HUES64 (cell line): ENCODE results near the gene NBL1. TPM values are rescaled to one million over a fixed set of nuclear protein-coding genes. Genes with fewer than 3 reads are reported as not detected.

ENCODE experiments used
- H3K27ac ChIP-seq: 2 replicates; pipeline ENCODE4 v1.7.0; 2013; ENCODE audit warnings: low read depth, low read length, inconsistent platforms
- H3K27me3 ChIP-seq: 2 replicates; pipeline ENCODE4 v1.6.1; 2013; ENCODE audit warnings: mild to moderate bottlenecking, low read length; ENCODE audit not compliant: insufficient read depth
- H3K36me3 ChIP-seq: 2 replicates; pipeline ENCODE4 v1.6.1; 2013; ENCODE audit warnings: mild to moderate bottlenecking, low read length; ENCODE audit not compliant: insufficient read depth
- H3K4me1 ChIP-seq: 2 replicates; pipeline ENCODE4 v1.6.1; 2013; ENCODE audit warnings: mild to moderate bottlenecking, low read length, moderate library complexity; ENCODE audit not compliant: insufficient read depth
- H3K4me3 ChIP-seq: 2 replicates; pipeline ENCODE4 v1.5.1; 2013; ENCODE audit warnings: mild to moderate bottlenecking, low read length, moderate library complexity
- H3K9ac ChIP-seq: 2 replicates; pipeline ENCODE4 v1.6.1; 2013; ENCODE audit warnings: mild to moderate bottlenecking, low read depth, low read length
- H3K9me3 ChIP-seq: 2 replicates; pipeline ENCODE4 v1.6.1; 2013; ENCODE audit warnings: low read depth, low read length; ENCODE audit not compliant: insufficient read depth
- WGBS: fragments of 150-250, 120-280 bp; methylation state at CpG from one replicate; pipeline ENCODE4 v1.1.7; 2013; ENCODE audit warnings: missing lambda C conversion rate; 5-methylcytosine and 5-hydroxymethylcytosine counted together
- polyA plus RNA-seq, 2 experiments: library from polyadenylated mRNA; stranded (reverse); fragments of 50-300 nt; gene quantifications; one replicate each; pipeline ENCODE4 v1.2.3, GENCODE V29; 2013

The NBL1 gene, protein sequence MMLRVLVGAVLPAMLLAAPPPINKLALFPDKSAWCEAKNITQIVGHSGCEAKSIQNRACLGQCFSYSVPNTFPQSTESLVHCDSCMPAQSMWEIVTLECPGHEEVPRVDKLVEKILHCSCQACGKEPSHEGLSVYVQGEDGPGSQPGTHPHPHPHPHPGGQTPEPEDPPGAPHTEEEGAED
- 3.9 TPM for polyA plus RNA-seq (2013, experiment 1 of 2)
- 4.6 TPM for polyA plus RNA-seq (2013, experiment 2 of 2)

- peaks cover 8% of the 10 kb centered on the region; the same call in 1 of the 2 replicates for H3K4me1 ChIP-seq
- H3K36me3 ChIP-seq: no peaks in the 10 kb centered on the region
- peaks cover 56% of the 10 kb centered on the region for H3K27me3 ChIP-seq
- H3K9me3 ChIP-seq: no peaks in the 10 kb centered on the region
- H3K4me3 ChIP-seq: peak within 1 kb of the TSS; percentile 77
- H3K27ac ChIP-seq: no peak within 1 kb of the TSS
- 4% methylated on average over 90 of the region's 90 CpGs for WGBS
- peak within 1 kb of the TSS; percentile 61 for H3K9ac ChIP-seq
These were observed at the start of gene NBL1 for GRCh38 chr1:19643602-19644394. NBL1 (plus strand) TSS chr1:19644311; CDS start chr1:19655031, 10,720 bp downstream.

DNA sequence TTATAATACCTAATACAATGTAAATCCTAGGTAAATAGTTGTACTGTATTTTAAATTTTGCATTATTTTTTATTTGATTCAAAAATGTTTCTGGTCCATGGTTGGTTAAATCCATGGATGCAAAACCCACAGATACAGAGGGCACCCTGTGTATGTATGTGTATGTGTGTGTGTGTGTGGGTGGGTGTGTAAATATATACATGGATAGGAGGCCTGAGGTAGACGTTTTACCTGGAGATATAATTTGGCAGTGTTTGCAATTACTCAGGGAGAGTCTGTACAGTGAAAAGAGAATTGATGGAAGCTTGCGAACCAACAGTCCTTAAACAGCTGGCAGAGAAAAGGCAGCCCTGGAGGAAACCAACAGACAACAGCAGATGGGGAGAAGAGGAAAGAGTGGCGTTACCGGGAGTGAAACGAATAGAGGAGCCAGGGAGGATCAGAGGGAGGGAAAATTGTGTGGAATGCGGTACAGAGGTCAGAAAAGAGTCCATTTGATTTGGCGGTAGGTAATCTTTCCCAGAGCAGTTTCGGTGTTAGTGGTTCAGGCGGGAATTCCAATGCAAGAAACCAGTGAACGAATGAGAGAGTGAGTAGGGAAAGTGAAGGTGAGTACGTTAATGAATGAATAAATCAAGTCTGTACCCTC is 47.9 kb upstream of the NBL1 start:
- Histone ChIP-seq H3K27ac (peak overlapping the region; percentile 78), H3K27me3 (no peaks in the 10 kb centered on the region), H3K4me1 (no peaks in the 10 kb centered on the region; the same call in 1 of the 2 replicates), H3K4me3 (peak overlapping the region; percentile 91), H3K36me3 (0 out of 2 replicates have a peak, but pooled peaks cover 5% of the 10 kb centered on the region), H3K9me3 (no peaks in the 10 kb centered on the region), H3K9ac (peak overlapping the region; percentile 95)
- 10% methylated on average over 11 of the region's 11 CpGs for WGBS

- no peaks in the 10 kb centered on the region for H3K9me3 ChIP-seq
- H3K9ac ChIP-seq: peak overlapping the region; percentile 95
- peaks cover 11% of the 10 kb centered on the region for H3K36me3 ChIP-seq
- H3K4me1 ChIP-seq: no peaks in the 10 kb centered on the region; the same call in 1 of the 2 replicates
- H3K27ac ChIP-seq: peak overlapping the region; percentile 87
- no peaks in the 10 kb centered on the region for H3K27me3 ChIP-seq
- under 1% methylated on average over 65 of the region's 65 CpGs for WGBS
- H3K4me3 ChIP-seq: peak overlapping the region; percentile 91
These were observed 47.2 kb upstream of the NBL1 start for GRCh38 chr1:19596714-19597495.

- Histone ChIP-seq H3K27me3 (no peaks in the 10 kb centered on the region), H3K9me3 (no peaks in the 10 kb centered on the region), H3K9ac (peak overlapping the region; percentile 95), H3K27ac (peak overlapping the region; percentile 87), H3K36me3 (peaks cover 14% of the 10 kb centered on the region), H3K4me1 (no peaks in the 10 kb centered on the region; the same call in 1 of the 2 replicates), H3K4me3 (peak overlapping the region; percentile 91)
- WGBS: 25% methylated on average over 18 of the region's 18 CpGs
These were observed 46.4 kb upstream of the NBL1 start for GRCh38 chr1:19597496-19598309.

DNA sequence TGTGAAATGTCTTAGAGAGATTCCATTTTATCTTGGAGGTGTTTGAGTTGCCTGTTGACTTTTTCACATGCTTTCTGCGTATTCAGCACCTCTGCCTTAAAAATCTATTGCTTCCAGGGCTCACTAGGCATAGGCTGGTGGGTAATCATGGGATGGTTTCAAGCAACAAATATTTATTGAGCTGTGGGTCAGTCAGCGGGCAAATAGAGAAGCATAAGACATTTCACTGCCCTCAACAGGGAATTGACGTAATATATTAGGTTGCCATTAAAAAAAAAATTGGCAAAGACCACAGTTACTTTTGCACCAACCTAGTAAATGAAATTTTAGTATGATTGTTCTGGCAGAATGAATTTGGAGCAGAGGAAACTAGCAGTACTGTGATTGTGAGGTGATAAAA is 44.3 kb upstream of the NBL1 start:
- Histone ChIP-seq H3K36me3 (peaks cover 18% of the 10 kb centered on the region), H3K27me3 (no peaks in the 10 kb centered on the region), H3K9me3 (no peaks in the 10 kb centered on the region), H3K4me1 (no peaks in the 10 kb centered on the region; the same call in 1 of the 2 replicates), H3K9ac (no peak overlapping the region), H3K27ac (no peak overlapping the region), H3K4me3 (no peak overlapping the region)
- WGBS: 94% methylated on average over 3 of the region's 3 CpGs

- H3K9ac ChIP-seq: no peak overlapping the region
These were observed 41.6 kb upstream of the NBL1 start for GRCh38 chr1:19602486-19602885.

DNA sequence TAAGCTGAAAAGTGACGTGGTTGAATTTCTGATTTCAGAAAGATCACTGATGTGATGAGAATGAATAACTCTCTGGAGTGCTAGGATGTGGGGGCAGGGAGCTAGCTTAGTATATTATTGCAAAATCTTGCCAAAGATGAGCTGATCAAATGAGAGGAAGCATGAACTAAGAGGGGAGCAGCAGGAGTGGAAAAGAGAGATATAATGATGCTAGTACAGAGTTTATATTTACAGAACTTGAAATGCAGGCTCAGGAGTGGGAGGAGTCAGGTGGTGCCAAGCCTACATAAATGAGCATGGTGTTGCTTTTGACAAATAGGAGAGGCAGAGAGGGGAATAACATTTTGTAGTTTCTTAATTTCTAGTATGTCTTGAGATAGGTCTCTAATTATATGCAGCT is 38.1 kb upstream of the NBL1 start:
- no peak overlapping the region for H3K4me3 ChIP-seq
- WGBS: 92% methylated on average over 1 of the region's 1 CpG
- H3K36me3 ChIP-seq: peaks cover 20% of the 10 kb centered on the region
- H3K27me3 ChIP-seq: no peaks in the 10 kb centered on the region
- H3K9ac ChIP-seq: no peak overlapping the region
- H3K27ac ChIP-seq: no peak overlapping the region
- H3K9me3 ChIP-seq: no peaks in the 10 kb centered on the region
- no peaks in the 10 kb centered on the region for H3K4me1 ChIP-seq

More at GRCh38 chr1:19602486-19602885, 41.6 kb upstream of the NBL1 start:
- Histone ChIP-seq H3K27me3 (no peaks in the 10 kb centered on the region), H3K27ac (no peak overlapping the region), H3K9me3 (no peaks in the 10 kb centered on the region), H3K4me1 (no peaks in the 10 kb centered on the region), H3K4me3 (no peak overlapping the region), H3K36me3 (peaks cover 18% of the 10 kb centered on the region)
- 95% methylated on average over 4 of the region's 4 CpGs for WGBS

DNA sequence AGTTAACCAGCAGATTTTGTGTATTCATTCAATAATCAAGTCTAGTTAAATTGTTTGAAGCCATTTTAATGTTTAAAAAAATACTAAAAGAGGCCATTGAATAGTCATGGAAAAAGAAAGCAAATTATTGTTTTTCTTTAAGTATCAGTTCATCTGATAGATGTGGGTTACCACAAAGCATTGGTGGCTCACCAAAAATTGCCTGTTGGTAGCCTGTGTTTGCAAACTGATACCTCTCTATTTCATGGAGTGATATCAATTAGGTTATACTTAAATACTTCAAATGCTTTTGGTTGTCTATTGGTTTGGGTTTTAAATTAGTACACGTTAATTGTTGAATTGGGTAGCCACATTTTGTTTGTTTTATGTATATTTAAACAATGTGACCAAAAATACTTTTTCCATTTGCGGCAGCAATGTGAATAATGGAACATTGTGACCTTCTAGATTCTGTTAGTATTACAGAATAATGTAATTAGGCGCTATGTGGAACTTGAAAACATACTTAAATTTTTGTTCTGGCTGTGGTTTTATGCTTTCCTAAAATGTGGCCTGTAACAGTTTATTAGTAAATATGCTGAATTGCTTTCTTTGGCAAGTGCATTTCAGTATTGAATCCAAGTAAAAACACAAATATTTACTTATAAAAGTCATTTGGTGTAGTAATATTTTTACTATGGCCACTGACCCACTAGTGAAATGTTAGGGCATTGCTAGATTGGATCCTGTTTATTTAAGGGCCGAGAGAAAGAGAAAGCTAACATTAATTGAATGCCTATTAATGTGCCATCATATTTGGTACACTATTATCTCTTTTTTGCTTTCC is 37.1 kb upstream of the NBL1 start:
- H3K4me3 ChIP-seq: no peak overlapping the region
- no peaks in the 10 kb centered on the region for H3K9me3 ChIP-seq
- peaks cover 12% of the 10 kb centered on the region; the same call in 1 of the 2 replicates for H3K36me3 ChIP-seq
- H3K27ac ChIP-seq: no peak overlapping the region
- no peaks in the 10 kb centered on the region for H3K27me3 ChIP-seq
- 85% methylated on average over 3 of the region's 4 CpGs for WGBS
- no peaks in the 10 kb centered on the region for H3K4me1 ChIP-seq
- no peak overlapping the region for H3K9ac ChIP-seq

- Histone ChIP-seq H3K27ac (no peak overlapping the region), H3K27me3 (no peaks in the 10 kb centered on the region), H3K9me3 (no peaks in the 10 kb centered on the region), H3K4me1 (no peaks in the 10 kb centered on the region), H3K4me3 (no peak overlapping the region), H3K9ac (no peak overlapping the region), H3K36me3 (0 out of 2 replicates have a peak, but pooled peaks cover 10% of the 10 kb centered on the region)
- WGBS: 93% methylated on average over 12 of the region's 12 CpGs
These were observed 35.9 kb upstream of the NBL1 start for GRCh38 chr1:19608232-19608631.
